K562 (cell line): ENCODE data around the gene NT5C. TPM values are rescaled to one million over a fixed set of nuclear protein-coding genes. Genes with fewer than 3 reads are reported as not detected.
A peak's percentile ranks its signal among the peaks of the same experiment; 100 is the strongest.

Experiments used
- ARID2 ChIP-seq: fragments of 450-650 bp; IDR thresholded peaks from 2 replicates; pipeline ENCODE4 v1.6.1; 2017; ENCODE audit warnings: antibody characterized with exemption, mild to moderate bottlenecking
- BCL6 ChIP-seq: fragments of 250-450 bp; sonication (Bioruptor Pico); IDR thresholded peaks from 2 replicates; pipeline ENCODE4 v1.4.0; 2020
- EGR1 ChIP-seq: fragments of 450-650 bp; conservative IDR thresholded peaks from 2 replicates; pipeline ENCODE4 v1.6.1; 2017; ENCODE audit warnings: mild to moderate bottlenecking
- ELF2 ChIP-seq: fragments of 250-450 bp; sonication (Bioruptor Pico); IDR thresholded peaks from 2 replicates; pipeline ENCODE4 v1.5.0; 2021; ENCODE audit warnings: mild to moderate bottlenecking
- HDAC1 ChIP-seq, 2 experiments: fragments of 450-650 bp; IDR thresholded peaks; 2 replicates each; pipeline ENCODE4 v1.6.1; 2016 to 2017; ENCODE audit warnings: inconsistent platforms in 1 of 2, mild to moderate bottlenecking in 1 of 2, moderate library complexity in 1 of 2
- MGA ChIP-seq: fragments of 450-650 bp; IDR thresholded peaks from 2 replicates; pipeline ENCODE4 v1.6.1; 2016; ENCODE audit warnings: mild to moderate bottlenecking, moderate library complexity
- MXD1 ChIP-seq: fragments of 250-450 bp; sonication (Bioruptor Pico); IDR thresholded peaks from 2 replicates; pipeline ENCODE4 v1.8.0; 2021; ENCODE audit warnings: borderline replicate concordance, mild to moderate bottlenecking, moderate library complexity; ENCODE audit not compliant: poor library complexity, severe bottlenecking
- MXI1 ChIP-seq: IDR thresholded peaks from 2 replicates; pipeline ENCODE4 v1.6.1; 2011; ENCODE audit warnings: low read depth, mild to moderate bottlenecking, improper control_type of control experiment, low read length
- RBFOX2 ChIP-seq: fragments of 200-400 bp; formaldehyde crosslinking; IDR thresholded peaks from 2 replicates; pipeline ENCODE4 v1.6.1; 2017; ENCODE audit warnings: low read depth, mild to moderate bottlenecking, low read length, moderate library complexity
- ZBTB9 ChIP-seq: fragments of 450-650 bp; formaldehyde crosslinking; IDR thresholded peaks from 2 replicates; pipeline ENCODE4 v1.4.0; 2020; ENCODE audit warnings: mild to moderate bottlenecking, moderate library complexity
- ZFX ChIP-seq: sonication (generic); formaldehyde crosslinking; IDR thresholded peaks from 2 replicates; pipeline ENCODE4 v1.8.0; 2022; ENCODE audit warnings: mild to moderate bottlenecking, missing genetic modification reagents, moderate library complexity
- ZNF589 ChIP-seq: fragments of 200-800 bp; sonication (Bioruptor generic); IDR thresholded peaks from 2 replicates; pipeline ENCODE4 v1.6.1; 2016; ENCODE audit warnings: low read depth, missing genetic modification characterization, missing compliant biosample characterization
- ZNF76 ChIP-seq: fragments of 250-450 bp; sonication (Bioruptor Pico); IDR thresholded peaks from 2 replicates; pipeline ENCODE4 v1.4.0; 2020; ENCODE audit warnings: mild to moderate bottlenecking, moderate library complexity, borderline replicate concordance
- ZNF77 ChIP-seq: fragments of 250-450 bp; sonication (Bioruptor Pico); IDR thresholded peaks from 2 replicates; pipeline ENCODE4 v1.5.0; 2020
- ZNF785 ChIP-seq: fragments of 250-450 bp; sonication (Bioruptor Pico); IDR thresholded peaks from 2 replicates; pipeline ENCODE4 v1.4.0; 2020; ENCODE audit warnings: mild to moderate bottlenecking
- polyA plus RNA-seq, 8 experiments: library from polyadenylated mRNA; depleted of rRNA in 4 of 8; stranded (reverse) in 5 of 8; unstranded in 3 of 8; fragments of >200 nt; fragmentation: Nextera tagmentation in 2 of 8; fragmentation: Illumina TruSeq in 1 of 8; extraction: Ambion mirVana in 2 of 8; extraction: Trizol in 1 of 8; gene quantifications; 2 replicates each; pipeline versions ENCODE4 v1.2.1 to v1.2.3, GENCODE V29; 2011 to 2014; ENCODE audit warnings: inconsistent platforms in 1 of 8, missing spikeins in 1 of 8
- total RNA-seq, 7 experiments: library from RNA; depleted of rRNA in 6 of 7; stranded (reverse); fragments of >200 nt in 6 of 7; fragmentation: Illumina TruSeq in 2 of 7; extraction: Trizol in 2 of 7; gene quantifications; 2 replicates each; pipeline versions ENCODE4 v1.2.1 to v1.2.3, GENCODE V29; 2011 to 2021; ENCODE audit warnings: low replicate concordance in 1 of 7

Gene NT5C
- total and polyA plus RNA-seq, 9 of the 15 experiments (the other 6 are each of a cell fraction or from before 2014, with no cell fraction given), result 2.9 to 205 (median 45.0) TPM

- TF ChIP-seq MXD1 (CRISPR knock-in tag) (peak; percentile 78), HDAC1 (IDR thresholded peaks at IDR 0.05) (peak; percentile 12 to 80; a peak in 3 of 4 replicates), MGA (peak; percentile 79), ARID2 (0 out of 2 replicates have a peak, but pooled peaks have one; percentile 48), ZNF76 (peak; percentile 76; the same call in 1 of the 2 replicates), ZNF785 (CRISPR knock-in tag) (no peak), BCL6 (CRISPR knock-in tag) (no peak), ZNF77 (CRISPR knock-in tag) (0 out of 2 replicates have a peak, but pooled peaks have one; percentile 57), ELF2 (CRISPR knock-in tag) (peak; percentile 80), ZNF589 (CRISPR knock-in tag) (0 out of 2 replicates have a peak, but pooled peaks have one; percentile 45), ZBTB9 (CRISPR knock-in tag) (peak; percentile 95), EGR1 (0 out of 2 replicates have a peak, but pooled peaks have one; percentile 11), ZFX (CRISPR knock-in tag) (peak; percentile 88), RBFOX2 (peak; percentile 95), MXI1 (peak; percentile 11; the same call in 1 of the 2 replicates)
Measured at GRCh38 chr17:75131278-75132017, at the start of gene NT5C (continued).
